Measurements from ENCODE around the gene INSIG2.

Gene INSIG2

GRCh38 chr2:118105497-118105896, 17.2 kb downstream of the INSIG2 start:
- H3K27me3 ChIP-seq (replicated peaks; ENCODE audit: control insufficient read depth, insufficient read depth, low read length): no peaks in the 10 kb centered on the region
- peaks cover 64% of the 10 kb centered on the region for H3K36me3 ChIP-seq (ENCODE audit: control insufficient read depth, insufficient read depth, low read length, severe bottlenecking)
- H3K4me1 ChIP-seq (ENCODE audit: control insufficient read depth, insufficient read depth, low read length): no peaks in the 10 kb centered on the region
- H3K4me3 ChIP-seq (ENCODE audit: low read length): no peak overlapping the region
- H3K9ac ChIP-seq (ENCODE audit: low read length): no peak overlapping the region
- DNase-seq (ENCODE audit: low read depth): no peak
- H3K9me3 ChIP-seq (ENCODE audit: control insufficient read depth, low read length): no peaks in the 10 kb centered on the region

DNA sequence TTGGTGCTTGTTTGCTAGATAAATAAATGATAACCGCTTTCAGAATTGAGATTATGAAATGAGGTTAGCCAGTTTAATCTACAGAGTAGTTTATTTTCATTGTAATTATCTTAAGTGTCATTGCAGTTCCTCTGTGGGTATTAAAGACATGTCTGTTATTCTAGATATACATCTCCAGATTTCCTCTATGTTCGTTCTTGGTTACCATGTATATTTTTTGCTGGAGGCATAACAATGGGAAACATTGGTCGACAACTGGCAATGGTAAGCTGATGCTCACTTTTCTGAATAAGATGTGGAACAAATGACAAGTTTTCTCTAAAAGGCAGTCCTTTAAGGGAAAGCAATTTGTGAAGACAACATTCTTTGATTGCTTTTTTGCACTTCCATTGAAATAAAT, 18.7 kb downstream of the INSIG2 start:
- Histone ChIP-seq H3K9me3 (ENCODE audit: control insufficient read depth, low read length) (no peaks in the 10 kb centered on the region), H3K27me3 (replicated peaks; ENCODE audit: control insufficient read depth, insufficient read depth, low read length) (no peaks in the 10 kb centered on the region), H3K9ac (ENCODE audit: low read length) (no peak overlapping the region), H3K4me1 (ENCODE audit: control insufficient read depth, insufficient read depth, low read length) (no peaks in the 10 kb centered on the region), H3K4me3 (ENCODE audit: low read length) (no peak overlapping the region), H3K36me3 (ENCODE audit: control insufficient read depth, insufficient read depth, low read length, severe bottlenecking) (peaks cover 64% of the 10 kb centered on the region)
- no peak for DNase-seq (ENCODE audit: low read depth)

- DNase-seq (ENCODE audit: low read depth): no peak
- Histone ChIP-seq H3K27me3 (replicated peaks; ENCODE audit: control insufficient read depth, insufficient read depth, low read length) (no peaks in the 10 kb centered on the region), H3K9ac (ENCODE audit: low read length) (no peak overlapping the region), H3K36me3 (ENCODE audit: control insufficient read depth, insufficient read depth, low read length, severe bottlenecking) (peaks cover 47% of the 10 kb centered on the region), H3K4me1 (ENCODE audit: control insufficient read depth, insufficient read depth, low read length) (peaks cover 10% of the 10 kb centered on the region), H3K9me3 (ENCODE audit: control insufficient read depth, low read length) (no peaks in the 10 kb centered on the region), H3K4me3 (ENCODE audit: low read length) (no peak overlapping the region)
Measured at GRCh38 chr2:118110310-118110709, 22.0 kb downstream of the INSIG2 start.

- no peaks in the 10 kb centered on the region for H3K9me3 ChIP-seq (ENCODE audit: control insufficient read depth, low read length)
- H3K9ac ChIP-seq (ENCODE audit: low read length): no peak overlapping the region
- DNase-seq (ENCODE audit: low read depth): no peak
- H3K36me3 ChIP-seq (ENCODE audit: control insufficient read depth, insufficient read depth, low read length, severe bottlenecking): peaks cover 40% of the 10 kb centered on the region
- H3K4me1 ChIP-seq (ENCODE audit: control insufficient read depth, insufficient read depth, low read length): peaks cover 10% of the 10 kb centered on the region
- H3K4me3 ChIP-seq (ENCODE audit: low read length): no peak overlapping the region
- no peaks in the 10 kb centered on the region for H3K27me3 ChIP-seq (replicated peaks; ENCODE audit: control insufficient read depth, insufficient read depth, low read length)
Measured at GRCh38 chr2:118110991-118111390, 22.7 kb downstream of the INSIG2 start.

DNA sequence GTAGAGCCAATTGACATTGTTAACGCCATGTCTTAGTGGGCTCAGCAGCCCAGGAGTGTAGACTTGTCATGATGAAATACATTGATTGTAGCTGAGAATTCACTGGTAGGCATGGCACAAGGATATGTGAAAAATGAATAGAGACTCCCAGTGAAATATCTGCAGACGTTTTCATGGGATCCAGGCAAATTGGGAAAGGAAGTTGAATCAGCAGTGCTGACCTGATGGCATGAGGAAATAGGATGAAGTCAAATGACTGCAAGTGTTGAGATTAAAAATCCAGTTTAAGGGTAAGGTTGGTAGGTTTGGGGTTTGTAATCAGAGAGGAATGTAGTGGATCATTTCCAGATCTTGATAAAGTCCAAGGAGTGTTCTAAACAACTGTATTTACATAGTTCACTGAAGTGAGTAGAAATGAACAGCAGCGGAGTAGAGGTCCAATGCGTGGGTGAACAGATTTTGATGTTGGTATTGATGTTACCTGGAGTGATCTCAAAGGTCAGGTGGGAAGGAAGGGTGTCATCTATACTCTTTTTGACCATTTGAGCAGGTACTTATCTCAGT, 24.6 kb downstream of the INSIG2 start:
- DNase-seq (ENCODE audit: low read depth): peak; percentile 52
- Histone ChIP-seq H3K9ac (ENCODE audit: low read length) (no peak overlapping the region), H3K4me3 (ENCODE audit: low read length) (peak overlapping the region; percentile 1), H3K27me3 (replicated peaks; ENCODE audit: control insufficient read depth, insufficient read depth, low read length) (no peaks in the 10 kb centered on the region), H3K36me3 (ENCODE audit: control insufficient read depth, insufficient read depth, low read length, severe bottlenecking) (peaks cover 21% of the 10 kb centered on the region), H3K4me1 (ENCODE audit: control insufficient read depth, insufficient read depth, low read length) (peaks cover 10% of the 10 kb centered on the region), H3K9me3 (ENCODE audit: control insufficient read depth, low read length) (no peaks in the 10 kb centered on the region)

DNA sequence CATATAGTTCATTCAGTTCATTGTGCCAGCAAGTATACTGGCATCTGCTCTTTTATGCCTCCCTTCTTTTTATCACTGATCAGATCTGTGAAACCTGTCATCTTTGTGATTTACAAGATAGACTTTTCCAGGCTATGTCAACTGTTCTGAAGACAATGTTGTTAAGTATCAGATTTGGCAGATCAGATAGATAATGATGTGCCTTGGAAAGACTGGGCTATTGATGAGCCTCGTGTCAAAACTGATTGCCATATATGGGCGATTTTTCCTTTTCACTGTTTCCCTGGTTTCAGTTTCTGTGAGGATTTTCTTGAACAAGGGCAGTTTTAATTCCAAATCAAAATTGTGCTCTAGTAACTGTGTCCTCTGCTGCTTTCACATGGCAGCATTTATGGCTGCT, 26.6 kb downstream of the INSIG2 start:
- no peak overlapping the region for H3K4me3 ChIP-seq (ENCODE audit: low read length)
- no peaks in the 10 kb centered on the region for H3K27me3 ChIP-seq (replicated peaks; ENCODE audit: control insufficient read depth, insufficient read depth, low read length)
- H3K9ac ChIP-seq (ENCODE audit: low read length): no peak overlapping the region
- H3K36me3 ChIP-seq (ENCODE audit: control insufficient read depth, insufficient read depth, low read length, severe bottlenecking): peaks cover 3% of the 10 kb centered on the region
- DNase-seq (ENCODE audit: low read depth): no peak
- H3K4me1 ChIP-seq (ENCODE audit: control insufficient read depth, insufficient read depth, low read length): peaks cover 24% of the 10 kb centered on the region
- H3K9me3 ChIP-seq (ENCODE audit: control insufficient read depth, low read length): no peaks in the 10 kb centered on the region

DNA sequence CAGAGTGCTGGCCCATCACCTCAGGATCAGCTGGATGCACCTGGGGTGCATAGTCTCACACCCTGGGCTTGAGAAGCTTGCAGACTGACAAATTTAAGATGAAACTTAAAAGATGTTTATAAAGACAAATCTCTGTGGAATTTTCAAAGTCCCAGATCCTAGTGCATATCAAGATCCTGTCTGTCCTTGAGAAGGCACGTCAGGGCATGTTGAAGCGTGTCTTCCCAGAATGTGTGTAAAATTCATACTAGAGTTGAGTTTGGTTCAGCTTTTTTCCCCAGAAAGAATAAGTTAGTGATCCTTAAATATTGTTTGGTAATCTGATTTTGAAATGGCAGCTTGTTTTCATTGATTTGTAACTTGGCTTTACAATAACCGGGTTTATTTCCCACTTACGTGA, 27.5 kb downstream of the INSIG2 start:
- H3K27me3 ChIP-seq (replicated peaks; ENCODE audit: control insufficient read depth, insufficient read depth, low read length): no peaks in the 10 kb centered on the region
- no peaks in the 10 kb centered on the region for H3K36me3 ChIP-seq (ENCODE audit: control insufficient read depth, insufficient read depth, low read length, severe bottlenecking)
- no peak overlapping the region for H3K4me3 ChIP-seq (ENCODE audit: low read length)
- H3K4me1 ChIP-seq (ENCODE audit: control insufficient read depth, insufficient read depth, low read length): peaks cover 33% of the 10 kb centered on the region
- no peaks in the 10 kb centered on the region for H3K9me3 ChIP-seq (ENCODE audit: control insufficient read depth, low read length)
- no peak overlapping the region for H3K9ac ChIP-seq (ENCODE audit: low read length)
- no peak for DNase-seq (ENCODE audit: low read depth)

DNA sequence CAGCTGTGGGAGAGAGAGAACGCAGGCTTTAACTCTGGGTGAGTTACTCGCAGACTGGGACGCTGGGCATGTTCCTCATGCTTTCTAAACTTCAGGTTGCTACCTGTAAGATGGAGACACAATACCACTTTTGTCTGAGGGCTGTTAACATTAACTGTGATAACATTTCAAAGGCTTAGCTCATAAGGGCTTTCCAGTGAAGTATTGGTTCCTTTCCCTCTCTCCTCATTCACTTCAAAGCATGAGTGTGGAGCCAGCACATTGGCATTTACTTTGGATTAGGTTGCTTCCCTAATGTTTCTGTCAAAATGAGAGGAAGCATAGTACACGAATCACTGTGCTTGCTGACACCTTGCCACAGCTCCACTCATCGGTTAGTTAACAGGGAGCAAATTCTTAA, 30.2 kb downstream of the INSIG2 start:
- Histone ChIP-seq H3K4me1 (ENCODE audit: control insufficient read depth, insufficient read depth, low read length) (peaks cover 48% of the 10 kb centered on the region), H3K4me3 (ENCODE audit: low read length) (no peak overlapping the region), H3K36me3 (ENCODE audit: control insufficient read depth, insufficient read depth, low read length, severe bottlenecking) (no peaks in the 10 kb centered on the region), H3K27me3 (replicated peaks; ENCODE audit: control insufficient read depth, insufficient read depth, low read length) (no peaks in the 10 kb centered on the region), H3K9ac (ENCODE audit: low read length) (no peak overlapping the region), H3K9me3 (ENCODE audit: control insufficient read depth, low read length) (no peaks in the 10 kb centered on the region)
- DNase-seq (ENCODE audit: low read depth): no peak

GRCh38 chr2:118119158-118119727, 31.0 kb downstream of the INSIG2 start:
- Histone ChIP-seq H3K4me3 (ENCODE audit: low read length) (no peak overlapping the region), H3K36me3 (ENCODE audit: control insufficient read depth, insufficient read depth, low read length, severe bottlenecking) (no peaks in the 10 kb centered on the region), H3K4me1 (ENCODE audit: control insufficient read depth, insufficient read depth, low read length) (peaks cover 53% of the 10 kb centered on the region), H3K9ac (ENCODE audit: low read length) (no peak overlapping the region), H3K9me3 (ENCODE audit: control insufficient read depth, low read length) (no peaks in the 10 kb centered on the region), H3K27me3 (replicated peaks; ENCODE audit: control insufficient read depth, insufficient read depth, low read length) (no peaks in the 10 kb centered on the region)
- no peak for DNase-seq (ENCODE audit: low read depth)

GRCh38 chr2:118119761-118120400, 31.6 kb downstream of the INSIG2 start:
- Histone ChIP-seq H3K9me3 (ENCODE audit: control insufficient read depth, low read length) (no peaks in the 10 kb centered on the region), H3K36me3 (ENCODE audit: control insufficient read depth, insufficient read depth, low read length, severe bottlenecking) (no peaks in the 10 kb centered on the region)
- peak; percentile 64 for DNase-seq (ENCODE audit: low read depth)

DNA sequence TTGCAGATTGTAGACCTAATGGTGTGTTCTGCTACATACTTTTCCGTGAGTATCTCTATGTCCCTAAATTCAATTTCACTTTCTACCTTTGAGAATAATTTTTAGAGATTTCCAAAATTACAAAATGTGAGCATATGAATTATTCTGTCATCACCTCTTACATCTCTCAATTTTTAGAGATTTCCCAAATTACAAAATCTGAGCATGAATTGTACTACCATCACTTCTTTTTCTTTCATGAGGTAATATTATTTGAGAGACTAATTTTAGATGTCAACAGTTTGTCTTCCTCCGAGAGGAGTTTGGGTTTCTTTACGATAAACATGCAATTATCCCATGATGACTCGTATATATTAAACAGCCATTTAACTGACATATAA, 32.1 kb downstream of the INSIG2 start:
- H3K9ac ChIP-seq (ENCODE audit: low read length): no peak overlapping the region
- no peaks in the 10 kb centered on the region for H3K27me3 ChIP-seq (replicated peaks; ENCODE audit: control insufficient read depth, insufficient read depth, low read length)
- no peak overlapping the region for H3K4me3 ChIP-seq (ENCODE audit: low read length)
- H3K9me3 ChIP-seq (ENCODE audit: control insufficient read depth, low read length): no peaks in the 10 kb centered on the region
- no peaks in the 10 kb centered on the region for H3K36me3 ChIP-seq (ENCODE audit: control insufficient read depth, insufficient read depth, low read length, severe bottlenecking)
- DNase-seq (ENCODE audit: low read depth): no peak
- H3K4me1 ChIP-seq (ENCODE audit: control insufficient read depth, insufficient read depth, low read length): peaks cover 58% of the 10 kb centered on the region

More at GRCh38 chr2:118119761-118120400, 31.6 kb downstream of the INSIG2 start:
- H3K27me3 ChIP-seq (replicated peaks; ENCODE audit: control insufficient read depth, insufficient read depth, low read length): no peaks in the 10 kb centered on the region
- no peak overlapping the region for H3K4me3 ChIP-seq (ENCODE audit: low read length)
- no peak overlapping the region for H3K9ac ChIP-seq (ENCODE audit: low read length)
- H3K4me1 ChIP-seq (ENCODE audit: control insufficient read depth, insufficient read depth, low read length): peaks cover 58% of the 10 kb centered on the region

Measured in adipocyte (in vitro differentiated cells).